GM13976 (cell line): ENCODE results near the gene VSTM2B.

Experiments
- DNase-seq: peaks from one replicate; pipeline ENCODE4 v3.0.0; 2012; ENCODE audit warnings: low spot score
- CTCF ChIP-seq: IDR thresholded peaks from 2 replicates; pipeline ENCODE4 v1.5.1; 2012; ENCODE audit warnings: borderline replicate concordance, mild to moderate bottlenecking; ENCODE audit not compliant: insufficient read depth; ENCODE audit errors: extremely low read depth, missing control alignments, control extremely low read depth
- in situ Hi-C: fragments of 300-500 bp; cut with MboI; formaldehyde crosslinking; loops from one replicate; pipeline ENCODE4 v1.12.0; 2022; ENCODE audit warnings: low sequenced_read_pairs, mixed read lengths, inconsistent platforms; ENCODE audit not compliant: unreplicated experiment

The VSTM2B gene

GRCh38 chr19:29515233-29515619, 10.6 kb upstream of the VSTM2B start:
- DNase-seq: no peak
- in situ Hi-C loops: no loop called here
- no peak for TF ChIP-seq CTCF

- in situ Hi-C loops: no loop called here
- no peak for TF ChIP-seq CTCF
- DNase-seq: no peak
Observed at GRCh38 chr19:29515706-29516357, 10.0 kb upstream of the VSTM2B start.

DNA sequence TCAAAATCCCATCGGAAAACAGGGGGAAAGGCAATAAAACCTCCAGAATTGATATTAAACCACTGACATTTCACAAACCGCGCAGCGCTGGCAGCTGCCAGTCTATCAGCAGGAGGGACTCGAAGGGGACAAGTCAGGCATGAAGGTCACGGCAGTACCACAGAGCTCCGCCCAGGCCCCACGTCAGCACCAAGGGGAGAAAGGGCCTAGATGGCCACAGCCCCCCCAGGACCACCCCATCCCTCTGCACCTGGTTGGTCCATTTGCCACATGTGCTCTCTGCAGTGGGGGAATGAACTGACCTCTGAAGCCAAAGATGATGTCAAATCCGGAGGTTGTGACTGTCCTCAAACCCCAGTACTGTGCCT, 9.5 kb upstream of the VSTM2B start:
- no peak for TF ChIP-seq CTCF
- in situ Hi-C loops: no loop called here
- DNase-seq: no peak

DNA sequence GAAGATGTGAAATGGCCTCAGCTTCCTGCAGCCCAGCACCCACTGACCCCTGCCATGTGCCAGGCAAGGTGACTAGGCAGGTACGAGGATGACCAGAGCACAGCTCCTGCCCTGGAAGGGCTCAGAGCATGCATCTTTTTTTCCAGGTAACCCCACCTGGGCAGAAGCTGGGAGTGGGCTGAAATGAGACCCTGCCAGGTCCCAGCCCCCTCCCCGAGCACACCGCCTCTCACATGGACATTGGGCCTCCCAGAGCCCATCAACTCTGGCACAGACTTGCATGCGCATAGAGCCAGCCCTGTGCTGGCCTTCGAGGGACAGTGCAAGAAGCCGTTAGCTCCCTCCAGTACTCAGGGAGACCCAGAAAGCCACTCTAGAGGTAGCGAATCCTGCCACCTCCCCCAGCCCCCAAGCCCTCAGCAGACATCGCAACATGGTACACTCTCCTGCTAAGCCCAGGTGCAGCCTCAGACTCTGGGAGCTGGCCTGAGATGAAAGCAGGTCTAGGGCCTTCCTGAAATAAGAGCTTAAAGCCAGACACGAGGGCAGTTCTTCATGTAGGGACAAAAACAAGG, 8.9 kb upstream of the VSTM2B start:
- in situ Hi-C loops: no loop called here
- no peak for DNase-seq
- TF ChIP-seq CTCF: no peak

GRCh38 chr19:29517412-29517811, 8.4 kb upstream of the VSTM2B start:
- no peak for DNase-seq
- in situ Hi-C loops: no loop called here
- no peak for TF ChIP-seq CTCF

- in situ Hi-C loops: no loop called here
- DNase-seq: no peak
- TF ChIP-seq CTCF: no peak
Observed at GRCh38 chr19:29517946-29518345, 7.8 kb upstream of the VSTM2B start.
